B cell (primary cell): ENCODE measurements around the gene PCK1. TPM values are rescaled to one million over a fixed set of nuclear protein-coding genes. Genes with fewer than 3 reads are reported as not detected.

Source experiments
- ATAC-seq: fragments of 200-7000 bp; cut with Tn5 transposase; one replicate; pipeline ENCODE4 v1.10.0; 2021; ENCODE audit warnings: low read depth, mild to moderate bottlenecking, moderate number of reproducible peaks, moderate library complexity
- CTCF ChIA-PET: fragments of 350-600 bp; sonication (Branson Sonifier 250); formaldehyde crosslinking; loops from one replicate; lab custom pipeline; 2021; ENCODE audit warnings: antibody characterized with exemption, inconsistent platforms; lab: Charles Lee
- POLR2A ChIA-PET: fragments of 350-600 bp; sonication (Branson Sonifier 250); formaldehyde crosslinking; loops from one replicate; lab custom pipeline; 2021; ENCODE audit warnings: antibody characterized with exemption; lab: Charles Lee
- DNase-seq: peaks from one replicate; pipeline ENCODE4 v3.0.0; 2013
- H2AFZ ChIP-seq: 2 replicates; pipeline ENCODE4 v1.6.1; 2012; ENCODE audit warnings: mild to moderate bottlenecking, low read depth, low read length; ENCODE audit not compliant: insufficient read depth, poor library complexity, severe bottlenecking
- H3K27ac ChIP-seq, 2 donors: 1 replicate in 1 of 2; 2 replicates in 1 of 2; pipeline ENCODE4 v1.5.1; 2012 to 2013; ENCODE audit warnings: low read length in 2 of 2, mild to moderate bottlenecking in 2 of 2, moderate library complexity in 1 of 2
- H3K27me3 ChIP-seq, 4 experiments: fragments of 200-600 bp in 1 of 4; sonication (generic) in 1 of 4; replicated peaks in 1 of 4; 1 replicate in 2 of 4; 2 replicates in 2 of 4; pipeline versions ENCODE4 v1.6.1 to v1.7.0; 2013 to 2016; ENCODE audit warnings: low read length in 3 of 4, mild to moderate bottlenecking in 2 of 4, mixed read lengths in 1 of 4, moderate library complexity in 1 of 4; ENCODE audit not compliant: insufficient read depth in 4 of 4, control insufficient read depth in 3 of 4; ENCODE audit errors: control extremely low read depth in 1 of 4
- H3K36me3 ChIP-seq, 2 experiments: replicated peaks in 1 of 2; 1 replicate in 1 of 2; 2 replicates in 1 of 2; pipeline versions ENCODE4 v1.6.1 to v1.7.1; 2013; ENCODE audit warnings: low read length in 1 of 2; ENCODE audit not compliant: insufficient read depth in 2 of 2, control insufficient read depth in 1 of 2; ENCODE audit errors: control extremely low read depth in 1 of 2, extremely low read depth in 1 of 2
- H3K4me1 ChIP-seq, 2 donors: fragments of 200-600 bp in 1 of 2; sonication (generic) in 1 of 2; 1 replicate in 1 of 2; 2 replicates in 1 of 2; pipeline versions ENCODE4 v1.5.1 to v1.6.1; 2013 to 2017; ENCODE audit warnings: low read length in 2 of 2; ENCODE audit not compliant: control insufficient read depth in 2 of 2, insufficient read depth in 2 of 2
- H3K4me2 ChIP-seq: replicated peaks from 2 replicates; pipeline ENCODE3; 2012; ENCODE audit warnings: mild to moderate bottlenecking, low read depth, low read length; ENCODE audit not compliant: poor library complexity, severe bottlenecking
- H3K4me3 ChIP-seq, 5 experiments: fragments of 200-600 bp in 1 of 5; sonication (generic) in 1 of 5; 1 replicate in 3 of 5; 2 replicates in 2 of 5; pipeline versions ENCODE4 v1.5.1 to v1.7.0; 2011 to 2016; ENCODE audit warnings: low read length in 4 of 5, mild to moderate bottlenecking in 4 of 5, low read depth in 2 of 5, control low read depth in 1 of 5, moderate library complexity in 1 of 5; ENCODE audit not compliant: insufficient read depth in 1 of 5; ENCODE audit errors: control extremely low read depth in 1 of 5, extremely low read depth in 1 of 5
- H3K79me2 ChIP-seq: fragments of 200-600 bp; sonication (generic); one replicate; pipeline ENCODE4 v1.6.0; 2016; ENCODE audit warnings: low read length; ENCODE audit not compliant: control insufficient read depth, insufficient read depth
- H3K9ac ChIP-seq: fragments of 200-600 bp; sonication (generic); 2 replicates; pipeline ENCODE4 v1.6.1; 2017; ENCODE audit warnings: mild to moderate bottlenecking, low read length, moderate library complexity
- H3K9me3 ChIP-seq, 3 donors: one replicate each; pipeline versions ENCODE4 v1.6.1 to v1.7.1; 2013; ENCODE audit warnings: low read length in 2 of 3; ENCODE audit not compliant: control insufficient read depth in 2 of 3, insufficient read depth in 1 of 3; ENCODE audit errors: control extremely low read depth in 1 of 3
- H4K20me1 ChIP-seq: 2 replicates; pipeline ENCODE4 v1.6.0; 2012; ENCODE audit warnings: mild to moderate bottlenecking, low read length; ENCODE audit not compliant: insufficient read depth, control insufficient read depth, poor library complexity, severe bottlenecking
- H3K27ac Mint-ChIP-seq: one replicate; pipeline ENCODE4 v1.8.0; 2021; ENCODE audit warnings: mixed read lengths
- H3K27me3 Mint-ChIP-seq: one replicate; pipeline ENCODE4 v1.8.0; 2021; ENCODE audit warnings: mixed read lengths
- H3K4me1 Mint-ChIP-seq: one replicate; pipeline ENCODE4 v1.8.0; 2021; ENCODE audit warnings: mixed read lengths
- H3K4me3 Mint-ChIP-seq: one replicate; pipeline ENCODE4 v1.8.0; 2021; ENCODE audit warnings: mixed read lengths
- H3K9me3 Mint-ChIP-seq: one replicate; pipeline ENCODE4 v1.8.0; 2022; ENCODE audit warnings: mixed read lengths; ENCODE audit not compliant: insufficient read depth
- CTCF ChIP-seq: fragments of 200-600 bp; IDR thresholded peaks from one replicate; pipeline ENCODE4 v1.8.0; 2022; ENCODE audit warnings: antibody characterized with exemption, mild to moderate bottlenecking
- EZH2 ChIP-seq: IDR thresholded peaks from 2 replicates; pipeline ENCODE4 v1.6.1; 2012; ENCODE audit warnings: borderline replicate concordance, low read depth, mild to moderate bottlenecking, moderate library complexity, low read length; ENCODE audit not compliant: insufficient read depth, poor library complexity, severe bottlenecking
- WGBS: methylation state at CpG from one replicate; pipeline ENCODE4 v1.1.5; 2013; ENCODE audit warnings: missing lambda C conversion rate; ENCODE audit not compliant: insufficient coverage; 5-methylcytosine and 5-hydroxymethylcytosine counted together
- intact Hi-C: fragments of 100-400 bp; cut with micrococcal nuclease; formaldehyde crosslinking; loops from one replicate; pipeline ENCODE4 v1.10.0; 2022
- polyA plus RNA-seq: library from polyadenylated mRNA; depleted of rRNA; stranded (reverse); fragments of >200 nt; gene quantifications from 2 replicates; pipeline ENCODE4 v1.2.3, GENCODE V29; 2012
- total RNA-seq, 2 donors: library from RNA; stranded (reverse); fragments of 120-200 nt in 1 of 2; gene quantifications; 1 replicate in 1 of 2; 2 replicates in 1 of 2; pipeline versions ENCODE4 v1.2.3 to v1.2.4, GENCODE V29; 2013 to 2022

PCK1 gene
- total and polyA plus RNA-seq, 2 donors (not counting 1 experiment from before 2014, with no cell fraction given) = not detected

GRCh38 chr20:57579331-57579897 is 18.5 kb downstream of the PCK1 start:
- peaks cover 48% of the 10 kb centered on the region for H3K27me3 Mint-ChIP-seq
- no peaks in the 10 kb centered on the region for H3K79me2 ChIP-seq
- H3K9me3 Mint-ChIP-seq = no peaks in the 10 kb centered on the region
- ATAC-seq (no peak), DNase-seq (no peak)
- H4K20me1 ChIP-seq = no peaks in the 10 kb centered on the region
- H3K9ac ChIP-seq = no peak overlapping the region
- H3K27me3 ChIP-seq = peaks cover 0 to 57% (median 8%) of the 10 kb centered on the region in 4 experiments
- ChIA-PET CTCF (no interaction called here), POLR2A (no interaction called here)
- 79% methylated on average over 11 of the region's 11 CpGs for WGBS
- H3K36me3 ChIP-seq = no peaks in the 10 kb centered on the region
- no peak overlapping the region for H3K27ac Mint-ChIP-seq
- H3K4me1 ChIP-seq = no peaks in the 10 kb centered on the region
- H3K4me1 Mint-ChIP-seq = no peaks in the 10 kb centered on the region
- TF ChIP-seq EZH2 (no peak), CTCF (no peak)
- H3K9me3 ChIP-seq = peaks cover 0 to 9% (median 0%) of the 10 kb centered on the region in 3 donors
- no peak overlapping the region for H3K4me2 ChIP-seq
- no peak overlapping the region for H3K4me3 Mint-ChIP-seq
- intact Hi-C loops = no loop called here
- H2AFZ ChIP-seq = no peak overlapping the region
- H3K4me3 ChIP-seq = no peak overlapping the region
- no peak overlapping the region for H3K27ac ChIP-seq

- POLR2A ChIA-PET = no interaction called here
- no peak overlapping the region for H3K27ac Mint-ChIP-seq
Measured at GRCh38 chr20:57579898-57580447, 19.1 kb downstream of the PCK1 start.

More at GRCh38 chr20:57579898-57580447, 19.1 kb downstream of the PCK1 start:
- Histone ChIP-seq H3K79me2 (no peaks in the 10 kb centered on the region), H3K9me3 (peaks cover 0 to 9% (median 0%) of the 10 kb centered on the region in 3 donors), H3K4me1 (no peaks in the 10 kb centered on the region), H3K4me2 (no peak overlapping the region), H3K27ac (no peak overlapping the region), H3K4me3 (no peak overlapping the region), H3K27me3 (peaks cover 0 to 53% (median 7%) of the 10 kb centered on the region in 4 experiments), H3K9ac (no peak overlapping the region), H4K20me1 (no peaks in the 10 kb centered on the region), H2AFZ (no peak overlapping the region), H3K36me3 (no peaks in the 10 kb centered on the region)
- no peak for DNase-seq
- ATAC-seq = no peak
- peaks cover 54% of the 10 kb centered on the region for H3K27me3 Mint-ChIP-seq
- H3K9me3 Mint-ChIP-seq = no peaks in the 10 kb centered on the region
- 24% methylated on average over 18 of the region's 21 CpGs for WGBS
- intact Hi-C loops = no loop called here
- H3K4me3 Mint-ChIP-seq = no peak overlapping the region
- CTCF ChIA-PET = no interaction called here
- TF ChIP-seq EZH2 (no peak), CTCF (no peak)
- H3K4me1 Mint-ChIP-seq = no peaks in the 10 kb centered on the region
